ENCODE data around the gene STX1A. TPM values are rescaled to one million over a fixed set of nuclear protein-coding genes. Genes with fewer than 3 reads are reported as not detected.

Gene STX1A
- total and polyA plus RNA-seq, 2 of the 13 experiments (the other 11 are each of a cell fraction or from before 2014, with no cell fraction given): 6.1 to 12.2 TPM

GRCh38 chr7:73740771-73741170 lies 21.3 kb upstream of the STX1A start:
- POLR2A ChIA-PET: no interaction called here
- intact Hi-C loops (cut with micrococcal nuclease; ENCODE audit: unreplicated experiment): loop anchor here (5.0 kb wide), 1 partner anchor 117 kb away; no protein-coding TSS in a partner anchor
- FAIRE-seq: no peak
- no peak for DNase-seq (ENCODE audit: low spot score)
- in situ Hi-C loops (cut with HindIII; ENCODE audit: extremely low pct_ligation_motif_present, low pct_unique_long_range_greater_than_20kb): no loop called here
- Histone ChIP-seq H3K27me3 (ENCODE audit: control insufficient read depth in 1 of 2, insufficient read depth in 2 of 2, low read length in 2 of 2) (no peaks in the 10 kb centered on the region), H3K36me3 (replicated peaks in 1 of 2; ENCODE audit: control insufficient read depth in 1 of 2, insufficient read depth in 2 of 2, low read length in 2 of 2) (peaks cover 0 to 9% of the 10 kb centered on the region in 2 experiments; a peak in 1 of 5 replicates), H3K9me3 (ENCODE audit: low read length) (no peaks in the 10 kb centered on the region), H3K9ac (ENCODE audit: insufficient read depth, low read depth, low read length) (no peak overlapping the region), H4K20me1 (ENCODE audit: insufficient read depth, low read length) (no peaks in the 10 kb centered on the region), H3K4me2 (ENCODE audit: low read depth, low read length) (no peak overlapping the region), H3K79me2 (ENCODE audit: insufficient read depth, low read length) (no peaks in the 10 kb centered on the region), H3K4me1 (ENCODE audit: insufficient read depth, low read length) (peaks cover 37% of the 10 kb centered on the region), H3K27ac (ENCODE audit: extremely low read length, insufficient read depth, low read length) (no peak overlapping the region), H2AFZ (ENCODE audit: low read length) (no peak overlapping the region), H3K4me3 (replicated peaks in 1 of 3; ENCODE audit: insufficient read depth in 1 of 3, low read depth in 2 of 3, low read length in 3 of 3) (no peak overlapping the region)
- WGBS (ENCODE audit: low lambda C conversion rate): 80% methylated on average over 5 of the region's 5 CpGs
- no peak for TF ChIP-seq ZNF572 (CRISPR knock-in tag; IDR thresholded peaks at IDR 0.05)
- no peak for TF ChIP-seq TBX3 (IDR thresholded peaks at IDR 0.05; ENCODE audit: borderline replicate concordance)
- TF ChIP-seq SMARCE1 (IDR thresholded peaks at IDR 0.05; ENCODE audit: borderline replicate concordance): no peak
- TF ChIP-seq ZSCAN12 (CRISPR knock-in tag; IDR thresholded peaks at IDR 0.05): no peak
- no peak for TF ChIP-seq ZBTB7B (CRISPR knock-in tag; IDR thresholded peaks at IDR 0.05)
- no peak for TF ChIP-seq SMAD1 (CRISPR knock-in tag; IDR thresholded peaks at IDR 0.05; ENCODE audit: borderline replicate concordance, low read depth)
- TF ChIP-seq MZF1 (CRISPR knock-in tag; IDR thresholded peaks at IDR 0.05; ENCODE audit: borderline replicate concordance): no peak
- no peak for TF ChIP-seq NCOR1 (IDR thresholded peaks at IDR 0.05; ENCODE audit: borderline replicate concordance, low read length)
- TF ChIP-seq GATAD2A (CRISPR knock-in tag; IDR thresholded peaks at IDR 0.05): no peak
- no peak for TF ChIP-seq SRY (CRISPR knock-in tag; IDR thresholded peaks at IDR 0.05)
- no peak for TF ChIP-seq MIXL1 (CRISPR knock-in tag; IDR thresholded peaks at IDR 0.05)
- no peak for TF ChIP-seq ATAD3A (CRISPR knock-in tag; IDR thresholded peaks at IDR 0.05)
- TF ChIP-seq, protein P1, sequence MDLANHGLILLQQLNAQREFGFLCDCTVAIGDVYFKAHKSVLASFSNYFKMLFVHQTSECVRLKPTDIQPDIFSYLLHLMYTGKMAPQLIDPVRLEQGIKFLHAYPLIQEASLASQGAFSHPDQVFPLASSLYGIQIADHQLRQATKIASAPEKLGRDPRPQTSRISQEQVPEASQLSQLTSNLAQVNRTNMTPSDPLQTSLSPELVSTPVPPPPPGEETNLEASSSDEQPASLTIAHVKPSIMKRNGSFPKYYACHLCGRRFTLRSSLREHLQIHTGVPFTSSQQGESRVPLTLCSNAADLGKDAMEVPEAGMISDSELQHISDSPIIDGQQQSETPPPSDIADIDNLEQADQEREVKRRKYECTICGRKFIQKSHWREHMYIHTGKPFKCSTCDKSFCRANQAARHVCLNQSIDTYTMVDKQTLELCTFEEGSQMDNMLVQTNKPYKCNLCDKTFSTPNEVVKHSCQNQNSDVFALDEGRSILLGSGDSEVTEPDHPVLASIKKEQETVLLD (CRISPR knock-in tag; IDR thresholded peaks at IDR 0.05; ENCODE audit: low read depth): no peak
- TF ChIP-seq TARDBP (CRISPR knock-in tag; IDR thresholded peaks at IDR 0.05): no peak
- TF ChIP-seq, protein P2, sequence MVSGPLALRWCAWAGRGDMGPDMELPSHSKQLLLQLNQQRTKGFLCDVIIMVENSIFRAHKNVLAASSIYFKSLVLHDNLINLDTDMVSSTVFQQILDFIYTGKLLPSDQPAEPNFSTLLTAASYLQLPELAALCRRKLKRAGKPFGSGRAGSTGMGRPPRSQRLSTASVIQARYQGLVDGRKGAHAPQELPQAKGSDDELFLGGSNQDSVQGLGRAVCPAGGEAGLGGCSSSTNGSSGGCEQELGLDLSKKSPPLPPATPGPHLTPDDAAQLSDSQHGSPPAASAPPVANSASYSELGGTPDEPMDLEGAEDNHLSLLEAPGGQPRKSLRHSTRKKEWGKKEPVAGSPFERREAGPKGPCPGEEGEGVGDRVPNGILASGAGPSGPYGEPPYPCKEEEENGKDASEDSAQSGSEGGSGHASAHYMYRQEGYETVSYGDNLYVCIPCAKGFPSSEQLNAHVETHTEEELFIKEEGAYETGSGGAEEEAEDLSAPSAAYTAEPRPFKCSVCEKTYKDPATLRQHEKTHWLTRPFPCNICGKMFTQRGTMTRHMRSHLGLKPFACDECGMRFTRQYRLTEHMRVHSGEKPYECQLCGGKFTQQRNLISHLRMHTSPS (CRISPR knock-in tag; IDR thresholded peaks at IDR 0.05; ENCODE audit: low read depth): no peak
- CTCF ChIA-PET (ENCODE audit: low intra/inter-chr PET ratio, low total read pairs): no interaction called here
- BruUV-seq (replicated peaks): no TSS peak
- ATAC-seq: no peak
